ENCODE measurements around the gene ZDHHC7.

DNA sequence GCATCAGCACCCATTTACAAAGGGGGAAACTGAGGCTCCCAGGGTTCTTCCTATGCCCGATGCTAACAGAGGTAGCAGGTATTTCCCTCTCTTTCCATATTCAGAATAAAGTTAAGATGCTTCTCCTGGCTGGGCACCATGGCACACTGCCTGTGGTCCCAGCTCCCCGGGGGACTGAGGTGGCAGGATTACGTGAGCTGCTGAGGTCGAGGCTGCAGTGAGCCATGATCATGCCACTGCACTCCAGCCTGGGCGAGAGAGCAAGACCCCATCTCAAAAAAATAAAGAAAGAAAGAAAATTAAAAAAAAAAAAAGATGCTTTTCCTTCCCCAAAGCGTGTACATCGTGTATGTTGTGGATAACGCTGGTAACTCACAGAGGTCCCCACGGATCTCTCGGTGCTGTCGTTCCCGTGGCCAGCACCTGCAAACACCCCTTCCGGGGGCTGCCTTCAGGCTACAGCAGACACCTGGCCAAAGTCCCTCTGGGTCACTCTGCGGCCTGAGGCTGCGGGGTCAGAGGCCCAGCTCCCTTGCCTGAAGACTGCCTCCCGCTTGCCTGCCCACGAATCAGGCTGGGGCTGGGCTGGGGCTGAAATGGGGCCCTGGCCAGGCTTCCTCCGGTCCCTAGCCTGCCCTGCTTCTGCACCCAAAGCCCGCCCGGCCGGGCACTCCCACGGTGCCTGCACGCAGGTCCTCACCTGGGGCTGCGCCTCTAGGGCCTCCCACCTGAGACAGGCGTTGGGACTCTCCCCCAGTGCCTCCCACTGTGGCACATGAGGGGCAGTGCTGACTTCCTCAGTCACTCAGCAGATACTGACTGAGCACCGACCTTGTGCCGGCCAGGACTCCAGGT, 63.1 kb downstream of the ZDHHC7 start:
- TF ChIP-seq CTCF (conservative IDR thresholded peaks at IDR 0.05 in 1 of 2, IDR thresholded peaks at IDR 0.05 in 1 of 2; ENCODE audit: extremely low read depth in 1 of 2, insufficient read depth in 1 of 2, low read depth in 1 of 2, low read length in 2 of 2) (no peak), EZH2 (IDR thresholded peaks at IDR 0.05; ENCODE audit: borderline replicate concordance, low read length) (no peak)
